Activated naive CD4-positive, alpha-beta T cell treated with anti-CD3 and anti-CD28 coated beads, Interleukin-2, amount 50 U/mL, for 24 hours (primary cell): ENCODE measurements around the gene PPP1R1B.
A peak's percentile ranks its signal among the peaks of the same experiment; 100 is the strongest.

Source experiments
- H3K27ac Mint-ChIP-seq: one replicate; pipeline ENCODE4 v1.8.0; 2021; ENCODE audit warnings: mild to moderate bottlenecking, mixed read lengths
- H3K27me3 Mint-ChIP-seq: one replicate; pipeline ENCODE4 v1.8.0; 2021; ENCODE audit warnings: mixed read lengths
- H3K36me3 Mint-ChIP-seq: one replicate; pipeline ENCODE4 v1.8.0; 2021; ENCODE audit warnings: mixed read lengths
- H3K4me1 Mint-ChIP-seq: one replicate; pipeline ENCODE4 v1.8.0; 2021; ENCODE audit warnings: mixed read lengths
- H3K4me3 Mint-ChIP-seq: one replicate; pipeline ENCODE4 v1.8.0; 2021; ENCODE audit warnings: mild to moderate bottlenecking, mixed read lengths
- H3K9me3 Mint-ChIP-seq: one replicate; pipeline ENCODE4 v1.8.0; 2021; ENCODE audit warnings: mixed read lengths

Gene PPP1R1B

DNA sequence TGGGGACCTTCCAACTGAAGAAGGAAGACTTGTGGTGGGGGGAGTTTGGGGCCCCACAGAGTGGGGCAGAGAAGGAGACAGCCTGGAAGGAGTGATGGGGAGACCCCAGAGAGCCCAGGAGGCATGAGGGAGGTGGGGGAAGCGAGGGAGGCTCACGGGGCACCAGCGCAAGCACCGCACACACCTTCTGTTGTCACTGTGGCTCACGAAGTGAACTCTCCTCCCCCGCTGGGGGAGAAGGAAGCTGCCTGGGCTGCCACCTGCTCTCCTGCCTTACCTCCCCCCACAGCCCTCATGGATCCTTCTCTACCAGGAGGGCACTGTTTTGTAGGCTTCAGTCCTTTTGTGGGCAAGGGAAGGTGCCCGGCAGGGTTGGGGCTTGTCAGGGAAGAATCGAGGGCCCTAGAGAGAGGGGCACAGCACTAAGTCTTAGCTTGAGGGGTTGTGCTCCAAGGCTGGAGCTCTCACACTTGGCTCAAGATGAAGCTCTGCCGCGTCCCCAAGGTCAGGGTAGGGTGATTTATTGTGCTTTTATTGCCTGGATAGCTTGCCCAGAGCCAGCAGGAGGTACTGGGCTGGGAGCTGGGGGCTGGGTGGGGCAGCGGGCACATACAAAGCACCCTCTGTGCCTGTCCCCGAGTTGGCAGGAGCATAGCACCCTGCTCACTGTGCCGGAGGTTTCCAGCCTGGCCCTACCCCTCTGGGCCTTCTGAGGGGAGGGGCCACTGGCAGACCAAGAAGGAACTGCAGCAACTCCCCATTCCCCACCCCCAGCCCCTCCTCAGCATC, 5.6 kb downstream of the PPP1R1B start:
- no peaks in the 10 kb centered on the region for H3K36me3 Mint-ChIP-seq
- H3K9me3 Mint-ChIP-seq, result no peaks in the 10 kb centered on the region
- H3K27ac Mint-ChIP-seq, result no peak overlapping the region
- peaks cover 10% of the 10 kb centered on the region for H3K27me3 Mint-ChIP-seq
- H3K4me1 Mint-ChIP-seq, result peaks cover 22% of the 10 kb centered on the region
- no peak overlapping the region for H3K4me3 Mint-ChIP-seq

DNA sequence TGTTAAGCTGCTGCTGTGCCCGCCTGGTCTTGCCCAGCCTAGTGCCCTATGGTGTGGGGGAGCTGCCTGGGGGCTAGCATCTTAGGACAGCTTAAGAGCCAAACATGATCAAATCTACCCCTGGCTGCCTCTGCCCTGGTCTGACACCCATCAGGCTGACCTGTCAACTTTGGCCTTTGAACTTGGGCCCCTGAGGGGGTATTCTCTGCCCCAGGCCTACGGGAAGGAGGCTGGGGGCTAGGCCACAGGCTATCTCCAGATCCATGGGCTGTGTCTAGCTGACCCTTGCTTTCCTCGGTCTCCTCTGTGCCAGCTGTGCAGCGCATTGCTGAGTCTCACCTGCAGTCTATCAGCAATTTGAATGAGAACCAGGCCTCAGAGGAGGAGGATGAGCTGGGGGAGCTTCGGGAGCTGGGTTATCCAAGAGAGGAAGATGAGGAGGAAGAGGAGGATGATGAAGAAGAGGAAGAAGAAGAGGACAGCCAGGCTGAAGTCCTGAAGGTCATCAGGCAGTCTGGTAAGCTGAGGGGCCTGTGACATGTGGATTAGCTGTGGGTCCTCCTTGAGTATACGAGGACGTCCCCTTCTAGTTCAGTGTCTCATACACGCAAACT, 6.9 kb downstream of the PPP1R1B start:
- H3K9me3 Mint-ChIP-seq, result no peaks in the 10 kb centered on the region
- peaks cover 4% of the 10 kb centered on the region for H3K36me3 Mint-ChIP-seq
- H3K4me3 Mint-ChIP-seq, result no peak overlapping the region
- H3K27me3 Mint-ChIP-seq, result peaks cover 4% of the 10 kb centered on the region
- H3K4me1 Mint-ChIP-seq, result peaks cover 35% of the 10 kb centered on the region
- no peak overlapping the region for H3K27ac Mint-ChIP-seq

DNA sequence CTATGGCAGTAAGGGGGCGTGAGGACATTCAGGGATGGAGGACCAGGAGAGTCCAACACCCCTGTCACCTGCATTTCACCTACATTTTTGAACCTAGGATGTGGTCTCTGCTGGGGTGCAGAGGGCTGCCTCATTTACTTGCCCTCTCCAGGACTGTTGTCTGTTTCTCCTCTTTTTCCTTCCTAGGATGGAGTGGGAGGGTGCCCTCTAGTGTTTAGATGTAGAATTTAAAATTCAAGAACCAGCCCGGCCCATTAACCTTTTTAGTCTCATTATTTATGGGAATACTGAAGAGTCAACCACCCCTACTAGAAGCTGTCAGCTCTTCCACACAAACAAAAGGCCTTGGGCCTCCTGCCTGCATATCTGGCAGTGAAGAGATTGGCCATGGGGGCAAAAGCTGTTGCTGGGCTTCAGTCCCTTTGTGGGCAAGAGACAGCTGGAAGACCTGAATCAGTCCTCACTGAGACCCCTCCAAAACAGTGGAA, 7.7 kb downstream of the PPP1R1B start:
- H3K36me3 Mint-ChIP-seq, result peaks cover 4% of the 10 kb centered on the region
- H3K9me3 Mint-ChIP-seq, result no peaks in the 10 kb centered on the region
- H3K4me1 Mint-ChIP-seq, result peaks cover 42% of the 10 kb centered on the region
- H3K27ac Mint-ChIP-seq, result peak overlapping the region; percentile 2
- no peak overlapping the region for H3K4me3 Mint-ChIP-seq
- peaks cover 3% of the 10 kb centered on the region for H3K27me3 Mint-ChIP-seq

DNA sequence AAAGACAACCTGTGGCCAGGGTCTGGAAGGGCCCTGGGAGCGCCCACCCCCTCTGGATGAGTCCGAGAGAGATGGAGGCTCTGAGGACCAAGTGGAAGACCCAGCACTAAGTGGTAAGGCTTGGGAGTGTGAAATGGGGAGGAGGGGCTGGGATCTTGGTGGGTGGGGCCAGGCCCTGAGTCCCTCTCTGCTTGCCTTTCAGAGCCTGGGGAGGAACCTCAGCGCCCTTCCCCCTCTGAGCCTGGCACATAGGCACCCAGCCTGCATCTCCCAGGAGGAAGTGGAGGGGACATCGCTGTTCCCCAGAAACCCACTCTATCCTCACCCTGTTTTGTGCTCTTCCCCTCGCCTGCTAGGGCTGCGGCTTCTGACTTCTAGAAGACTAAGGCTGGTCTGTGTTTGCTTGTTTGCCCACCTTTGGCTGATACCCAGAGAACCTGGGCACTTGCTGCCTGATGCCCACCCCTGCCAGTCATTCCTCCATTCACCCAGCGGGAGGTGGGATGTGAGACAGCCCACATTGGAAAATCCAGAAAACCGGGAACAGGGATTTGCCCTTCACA, 8.9 kb downstream of the PPP1R1B start:
- no peaks in the 10 kb centered on the region for H3K9me3 Mint-ChIP-seq

DNA sequence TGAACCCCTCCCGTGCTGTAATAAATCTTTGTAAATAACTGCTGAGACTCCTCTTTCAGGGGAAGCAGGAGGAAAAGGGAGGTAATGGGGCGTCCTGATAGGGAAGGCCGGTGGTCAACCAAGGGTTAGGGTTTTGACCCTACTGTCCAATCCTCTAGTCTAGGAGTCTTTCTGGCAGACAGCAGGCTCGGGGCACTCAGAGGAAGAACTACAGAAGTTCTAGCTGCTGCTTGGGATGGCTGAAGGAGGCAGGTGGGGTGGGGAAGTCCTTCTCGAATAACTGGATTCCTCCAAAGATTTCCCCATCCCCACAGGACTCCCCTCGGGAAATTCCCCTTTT, 9.8 kb downstream of the PPP1R1B start:
- Mint-ChIP-seq H3K27ac (peak overlapping the region; percentile 86), H3K9me3 (no peaks in the 10 kb centered on the region), H3K27me3 (no peaks in the 10 kb centered on the region), H3K4me1 (peaks cover 56% of the 10 kb centered on the region), H3K4me3 (peak overlapping the region; percentile 98), H3K36me3 (peaks cover 4% of the 10 kb centered on the region)

More for the DNA sequence above, 8.9 kb downstream of the PPP1R1B start:
- Mint-ChIP-seq H3K36me3 (peaks cover 4% of the 10 kb centered on the region), H3K27ac (no peak overlapping the region), H3K4me3 (peak overlapping the region; percentile 7), H3K4me1 (peaks cover 54% of the 10 kb centered on the region), H3K27me3 (peaks cover 3% of the 10 kb centered on the region)

DNA sequence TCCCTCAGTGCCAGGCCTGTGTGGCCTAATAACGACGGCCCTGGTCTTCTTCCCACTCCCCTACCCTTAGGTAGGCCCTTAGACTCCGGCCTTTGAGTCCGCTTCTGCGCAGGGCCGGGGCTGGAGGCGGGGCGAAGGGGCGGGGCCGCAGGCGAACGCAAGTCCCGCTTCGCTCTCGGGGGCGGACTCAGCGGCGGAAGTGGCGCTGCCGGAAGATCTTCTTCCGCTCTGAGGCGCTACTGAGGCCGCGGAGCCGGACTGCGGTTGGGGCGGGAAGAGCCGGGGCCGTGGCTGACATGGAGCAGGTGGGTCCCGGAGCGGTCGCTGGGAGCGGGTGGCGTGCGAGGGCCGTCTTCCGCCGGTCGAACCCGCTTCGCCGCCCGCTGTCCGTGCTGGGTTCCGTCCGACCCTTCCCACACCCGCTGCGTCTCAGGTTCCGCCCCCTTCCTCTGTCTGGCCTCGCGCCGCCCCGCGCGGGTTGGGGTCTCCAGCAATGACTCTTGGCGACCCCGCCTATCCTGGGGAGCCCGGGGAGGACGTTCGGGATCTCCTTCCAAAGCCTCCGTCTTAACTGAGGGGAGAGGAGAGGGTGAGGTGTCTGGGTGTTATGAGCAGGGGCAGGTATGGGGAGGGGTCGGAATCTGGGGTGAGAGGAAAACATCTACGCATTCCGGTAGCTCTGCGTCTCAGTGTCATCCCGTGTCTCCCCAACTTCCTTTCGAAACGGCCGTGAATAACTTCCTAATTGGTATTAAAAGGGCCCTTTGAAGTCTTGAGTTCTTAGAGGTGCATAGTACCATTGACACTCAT, 10.4 kb downstream of the PPP1R1B start, which contains the start of gene STARD3:
STARD3 (plus strand) TSS at position 218 of the 810 bp plus-strand sequence. CDS start 16,388 bp downstream, outside the sequence.
- H3K4me3 Mint-ChIP-seq, result peak within 1 kb of the TSS; percentile 98
- peaks cover 59% of the 10 kb centered on the region for H3K4me1 Mint-ChIP-seq
- peaks cover 4% of the 10 kb centered on the region for H3K36me3 Mint-ChIP-seq
- no peaks in the 10 kb centered on the region for H3K27me3 Mint-ChIP-seq
- H3K27ac Mint-ChIP-seq, result peak within 1 kb of the TSS; percentile 96
- no peaks in the 10 kb centered on the region for H3K9me3 Mint-ChIP-seq

DNA sequence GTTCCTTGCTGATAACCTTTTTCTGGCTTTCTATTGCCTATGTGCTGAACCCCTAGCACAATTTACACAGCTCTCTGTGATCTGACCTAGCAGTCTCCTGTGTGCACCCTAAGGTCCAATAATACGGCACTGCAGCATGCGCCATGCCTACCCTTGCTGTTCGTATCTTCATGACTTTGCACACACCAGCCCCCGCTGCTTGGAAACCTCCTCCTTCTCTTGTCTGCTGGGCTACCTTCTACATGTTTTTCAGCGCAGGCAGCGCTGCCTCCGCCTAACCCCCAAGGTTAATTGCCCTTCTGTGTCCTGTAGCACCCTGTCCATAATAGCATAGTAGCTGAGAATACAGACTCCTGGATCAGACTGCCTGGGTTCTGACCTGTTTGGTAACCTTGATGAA, 11.6 kb downstream of the PPP1R1B start:
- Mint-ChIP-seq H3K9me3 (no peaks in the 10 kb centered on the region), H3K4me3 (peak overlapping the region; percentile 98), H3K27me3 (no peaks in the 10 kb centered on the region), H3K4me1 (peaks cover 71% of the 10 kb centered on the region), H3K27ac (peak overlapping the region; percentile 96), H3K36me3 (peaks cover 4% of the 10 kb centered on the region)

DNA sequence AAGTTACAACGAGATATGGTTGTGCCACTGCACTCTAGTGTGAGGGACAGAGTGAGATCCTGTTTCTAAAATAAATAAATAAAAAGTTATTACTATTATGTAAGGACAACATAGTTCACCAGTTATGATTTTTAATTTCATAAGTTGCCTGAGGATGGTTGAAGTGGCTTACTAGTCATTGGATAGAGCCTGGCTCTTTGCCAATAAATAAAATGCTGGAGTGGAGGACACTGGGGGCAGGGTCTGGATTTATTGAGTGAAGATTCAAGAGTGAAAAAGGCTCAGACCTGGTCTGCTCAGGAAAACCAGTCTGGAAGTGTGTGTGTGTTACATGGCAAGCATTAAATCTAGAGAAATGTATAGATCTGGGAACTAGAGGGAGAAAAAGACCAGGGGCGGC, 12.3 kb downstream of the PPP1R1B start:
- Mint-ChIP-seq H3K4me1 (peaks cover 78% of the 10 kb centered on the region), H3K27ac (no peak overlapping the region), H3K27me3 (no peaks in the 10 kb centered on the region), H3K9me3 (no peaks in the 10 kb centered on the region), H3K36me3 (peaks cover 4% of the 10 kb centered on the region), H3K4me3 (peak overlapping the region; percentile 98)

DNA sequence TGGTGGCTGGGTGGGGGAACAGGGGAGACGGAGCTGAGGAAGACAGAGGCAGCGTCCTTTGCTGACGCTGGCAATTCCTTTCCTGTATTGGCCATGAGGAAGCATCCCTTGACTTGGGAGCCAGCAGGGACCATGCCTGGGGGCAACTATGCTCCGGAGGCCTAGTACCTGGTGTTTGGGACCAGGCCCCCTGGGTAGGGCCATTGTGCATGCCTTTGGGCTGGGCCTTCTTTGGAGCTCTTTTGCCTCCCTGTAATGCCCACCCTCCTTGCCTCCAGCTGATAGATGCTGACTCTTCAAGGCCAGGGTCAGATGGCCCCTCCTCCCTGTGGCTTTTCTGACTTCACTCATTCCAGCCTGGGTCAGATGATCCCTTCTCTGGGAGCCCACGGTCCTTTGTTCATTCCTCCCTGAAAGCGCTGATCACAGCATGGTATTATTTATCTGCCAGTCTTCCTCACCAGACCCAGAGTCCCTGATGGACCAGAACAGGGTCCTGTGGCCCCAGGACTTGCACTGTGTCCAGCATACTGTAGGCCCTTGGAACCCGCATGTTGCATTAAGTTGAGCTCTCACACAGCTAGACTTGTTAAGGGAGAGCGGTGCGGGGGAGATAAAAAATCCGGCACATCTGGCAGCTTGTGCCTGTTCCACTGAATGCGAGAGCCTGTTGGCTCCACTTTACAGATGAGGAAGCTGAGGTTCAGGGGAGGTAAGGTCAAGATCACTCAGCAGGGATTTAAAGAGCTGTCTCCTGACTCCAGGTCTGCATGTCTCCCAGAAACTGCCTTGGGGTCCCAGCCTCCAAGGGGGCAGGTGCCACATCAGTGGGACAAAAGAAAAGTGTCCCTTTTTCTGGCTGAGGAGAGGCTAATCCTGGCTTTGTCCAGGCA, 13.1 kb downstream of the PPP1R1B start:
- Mint-ChIP-seq H3K4me3 (peak overlapping the region; percentile 98), H3K27ac (no peak overlapping the region)

DNA sequence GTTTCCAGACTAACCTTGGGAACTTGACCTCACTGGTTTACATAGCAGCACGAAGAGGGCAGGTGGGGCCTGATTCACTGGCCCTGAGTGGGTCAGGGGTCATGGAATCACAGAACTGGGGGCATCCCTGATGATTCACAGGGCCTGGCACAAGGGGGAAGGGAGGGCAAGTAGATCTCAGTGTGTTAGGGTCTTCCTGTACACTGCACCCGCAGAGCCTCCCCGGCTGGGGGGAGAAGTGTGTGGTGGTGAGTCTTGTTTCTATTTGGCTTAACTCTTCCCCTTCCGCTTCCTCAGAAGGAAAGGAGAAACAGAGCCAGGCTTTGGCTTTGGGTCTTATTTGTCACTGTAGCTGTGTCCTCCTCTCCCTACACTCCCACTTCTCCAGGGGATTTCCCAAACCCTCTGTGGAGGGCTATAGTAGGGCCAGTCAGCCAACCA, 13.9 kb downstream of the PPP1R1B start:
- Mint-ChIP-seq H3K27ac (no peak overlapping the region), H3K36me3 (peaks cover 4% of the 10 kb centered on the region), H3K4me1 (peaks cover 88% of the 10 kb centered on the region), H3K4me3 (no peak overlapping the region), H3K27me3 (no peaks in the 10 kb centered on the region), H3K9me3 (no peaks in the 10 kb centered on the region)

More for the DNA sequence above, 13.1 kb downstream of the PPP1R1B start:
- Mint-ChIP-seq H3K36me3 (peaks cover 4% of the 10 kb centered on the region), H3K9me3 (no peaks in the 10 kb centered on the region), H3K4me1 (peaks cover 80% of the 10 kb centered on the region), H3K27me3 (no peaks in the 10 kb centered on the region)

DNA sequence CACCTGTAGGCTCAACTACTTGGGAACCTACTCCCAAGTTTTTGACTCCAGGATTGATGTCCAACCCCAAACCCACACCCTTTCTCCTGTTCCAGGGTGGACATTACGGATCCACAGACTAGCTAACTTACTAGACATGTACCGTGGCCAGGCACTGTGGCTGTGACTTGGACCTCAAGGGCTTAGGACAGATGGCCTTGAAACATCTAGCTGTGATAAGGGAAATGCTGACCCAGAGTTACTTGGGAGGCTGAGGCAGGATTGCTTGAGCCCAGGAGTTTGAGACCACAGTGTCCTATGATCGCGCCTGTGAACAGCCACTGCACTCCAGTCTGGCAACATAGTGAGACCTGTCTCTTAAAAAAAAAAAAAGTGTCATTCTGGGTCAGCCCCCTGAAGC, 14.3 kb downstream of the PPP1R1B start:
- Mint-ChIP-seq H3K36me3 (peaks cover 4% of the 10 kb centered on the region), H3K4me1 (peaks cover 88% of the 10 kb centered on the region), H3K4me3 (no peak overlapping the region), H3K27me3 (no peaks in the 10 kb centered on the region), H3K27ac (no peak overlapping the region), H3K9me3 (no peaks in the 10 kb centered on the region)

DNA sequence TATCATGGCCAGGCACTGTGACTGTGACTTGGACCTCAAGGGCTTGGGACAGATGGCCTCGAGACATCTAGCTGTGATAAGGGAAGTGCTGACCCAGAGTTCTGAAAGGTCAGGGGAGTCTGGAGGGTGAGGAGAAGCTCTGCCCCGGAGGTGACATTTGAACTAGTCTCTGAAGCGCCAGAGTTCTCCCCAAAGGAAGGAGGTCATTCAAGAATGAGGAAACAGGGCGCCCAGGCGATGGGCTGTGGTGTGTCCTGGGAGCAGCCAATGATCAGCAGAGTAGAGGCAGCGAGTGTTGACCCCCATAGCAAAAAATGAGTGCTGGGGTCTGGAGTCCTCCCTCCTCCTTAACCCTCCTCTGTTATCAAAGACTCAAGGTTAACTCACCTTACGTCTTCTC, 15.1 kb downstream of the PPP1R1B start:
- Mint-ChIP-seq H3K27ac (peak overlapping the region; percentile 59), H3K4me1 (peaks cover 82% of the 10 kb centered on the region)

DNA sequence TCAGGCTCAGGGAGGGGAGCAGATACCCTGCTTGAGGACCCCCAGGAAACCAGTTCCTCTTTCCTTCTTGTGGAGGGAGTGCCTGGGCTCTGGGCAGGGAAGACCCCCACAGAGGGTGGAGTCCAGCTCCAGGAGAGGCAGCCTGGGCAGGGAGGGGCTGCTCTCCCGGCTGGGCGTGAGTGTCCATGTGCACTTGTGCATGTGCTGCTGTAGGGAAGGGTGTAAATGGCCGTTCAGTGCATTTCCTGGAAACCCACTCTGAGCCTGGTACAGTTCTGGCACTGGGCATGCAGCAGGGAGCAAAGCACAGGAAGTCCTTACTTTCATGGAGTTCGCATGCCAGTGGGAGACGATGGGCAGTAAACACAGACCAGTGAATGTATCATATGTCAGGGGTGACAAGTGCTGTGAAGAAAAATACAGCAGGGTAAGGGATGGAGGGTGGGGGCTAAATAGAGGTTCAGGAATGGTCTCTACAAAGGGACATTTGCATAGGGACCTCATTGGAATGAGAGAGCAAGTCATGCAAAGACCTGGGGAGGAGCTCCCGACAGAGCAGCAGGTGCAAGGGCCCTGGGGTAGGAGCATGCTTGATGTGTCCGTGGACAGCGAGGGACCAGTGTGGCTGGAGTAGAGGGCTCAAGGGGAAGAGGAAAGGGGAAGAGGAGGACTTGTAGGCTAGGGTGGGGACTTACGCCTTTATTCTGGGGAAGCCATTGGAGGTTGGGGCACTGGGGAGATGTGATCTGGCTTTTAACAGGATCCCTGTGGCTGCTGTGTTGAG, 15.7 kb downstream of the PPP1R1B start:
- Mint-ChIP-seq H3K9me3 (no peaks in the 10 kb centered on the region), H3K27me3 (no peaks in the 10 kb centered on the region), H3K27ac (peak overlapping the region; percentile 69), H3K4me3 (peak overlapping the region; percentile 16), H3K36me3 (peaks cover 4% of the 10 kb centered on the region), H3K4me1 (peaks cover 81% of the 10 kb centered on the region)

More for the DNA sequence above, 15.1 kb downstream of the PPP1R1B start:
- no peak overlapping the region for H3K4me3 Mint-ChIP-seq
- no peaks in the 10 kb centered on the region for H3K27me3 Mint-ChIP-seq
- H3K36me3 Mint-ChIP-seq, result peaks cover 4% of the 10 kb centered on the region
- no peaks in the 10 kb centered on the region for H3K9me3 Mint-ChIP-seq

DNA sequence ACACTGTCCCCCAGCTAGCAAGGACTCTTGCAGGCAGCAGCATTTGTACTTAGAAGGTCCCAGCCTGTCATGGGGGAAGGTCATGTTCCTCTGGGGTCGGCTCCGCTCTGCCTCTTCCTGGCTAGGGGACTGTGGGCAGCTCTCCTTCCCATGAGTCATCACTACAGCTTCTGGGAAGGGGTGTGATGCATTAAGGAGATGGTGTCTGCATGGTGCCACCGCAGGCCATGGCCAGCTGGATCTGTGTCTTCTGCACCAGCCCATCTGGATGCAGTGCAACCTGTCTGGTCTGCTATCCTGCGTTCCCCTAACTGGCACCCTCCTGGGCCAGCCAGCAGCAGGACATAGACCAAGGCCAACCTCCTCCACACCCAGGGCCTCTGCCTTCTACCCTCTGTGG, 16.5 kb downstream of the PPP1R1B start:
- Mint-ChIP-seq H3K36me3 (peaks cover 2% of the 10 kb centered on the region), H3K4me1 (peaks cover 73% of the 10 kb centered on the region), H3K4me3 (peak overlapping the region; percentile 16), H3K27me3 (no peaks in the 10 kb centered on the region), H3K9me3 (no peaks in the 10 kb centered on the region), H3K27ac (no peak overlapping the region)
